GM18511 (cell line): Measurements from ENCODE around the gene CPPED1.
"Not testable (repeated sequence)": the region's sequence is repeated elsewhere in the genome, so short reads cannot be mapped to it uniquely, and the experiment has no call there.

ENCODE experiments used
- ATAC-seq: cut with Tn5 transposase; IDR thresholded peaks from one replicate; pipeline ENCODE4 v1.9.1; 2021; ENCODE audit warnings: mild to moderate bottlenecking, moderate library complexity; ENCODE audit not compliant: unreplicated experiment

The CPPED1 gene

GRCh38 chr16:12771341-12771798, 32.3 kb downstream of the CPPED1 start:
- no peak for ATAC-seq

GRCh38 chr16:12769525-12769924, 34.2 kb downstream of the CPPED1 start:
- ATAC-seq: no peak

GRCh38 chr16:12767897-12768296, 35.8 kb downstream of the CPPED1 start:
- ATAC-seq: no peak

GRCh38 chr16:12766853-12767252, 36.8 kb downstream of the CPPED1 start:
- ATAC-seq: no peak

- ATAC-seq: not testable (repeated sequence)
Measured at GRCh38 chr16:12766208-12766607, 37.5 kb downstream of the CPPED1 start.

GRCh38 chr16:12764813-12765488, 38.7 kb downstream of the CPPED1 start:
- no peak for ATAC-seq

GRCh38 chr16:12763517-12763916, 40.2 kb downstream of the CPPED1 start:
- no peak for ATAC-seq

- ATAC-seq: no peak
Measured at GRCh38 chr16:12760819-12761611, 42.7 kb downstream of the CPPED1 start.

GRCh38 chr16:12758670-12759558, 44.8 kb downstream of the CPPED1 start:
- ATAC-seq: no peak

- ATAC-seq: no peak
Measured at GRCh38 chr16:12758031-12758669, 45.5 kb downstream of the CPPED1 start.

- no peak for ATAC-seq
Measured at GRCh38 chr16:12757546-12757945, 46.1 kb downstream of the CPPED1 start.

- no peak for ATAC-seq
Measured at GRCh38 chr16:12754824-12755543, 48.7 kb downstream of the CPPED1 start.

GRCh38 chr16:12753203-12754023, 50.3 kb downstream of the CPPED1 start:
- no peak for ATAC-seq

GRCh38 chr16:12752159-12752558, 51.5 kb downstream of the CPPED1 start:
- no peak for ATAC-seq

- ATAC-seq: no peak
Measured at GRCh38 chr16:12750554-12750918, 53.2 kb downstream of the CPPED1 start.

- no peak for ATAC-seq
Measured at GRCh38 chr16:12749076-12749475, 54.6 kb downstream of the CPPED1 start.

- no peak for ATAC-seq
Measured at GRCh38 chr16:12747827-12748226, 55.9 kb downstream of the CPPED1 start.

- no peak for ATAC-seq
Measured at GRCh38 chr16:12747261-12747660, 56.4 kb downstream of the CPPED1 start.

GRCh38 chr16:12744860-12745259, 58.8 kb downstream of the CPPED1 start:
- no peak for ATAC-seq
